HG03575 (cell line): ENCODE results near the gene ARMC6.

ENCODE experiments used
- ATAC-seq: cut with Tn5 transposase; IDR thresholded peaks from one replicate; pipeline ENCODE4 v1.9.1; 2021; ENCODE audit not compliant: unreplicated experiment, insufficient number of reproducible peaks, low FRiP score; ENCODE audit errors: extremely low read depth

Gene ARMC6

GRCh38 chr19:19033426-19034203, at the start of gene ARMC6, which contains the start of gene SUGP2:
TSS of gene ARMC6 (plus strand) at chr19:19033603. CDS start at chr19:19034210, 607 bp downstream.
TSS of gene SUGP2 (minus strand) at chr19:19033517. CDS start at chr19:19031071, 2,446 bp downstream.
- ATAC-seq, result no peak

- ATAC-seq, result no peak
These were observed 49.2 kb upstream of the ARMC6 start for GRCh38 chr19:18984251-18984650.

GRCh38 chr19:18985257-18985656, 48.1 kb upstream of the ARMC6 start:
- ATAC-seq, result no peak

GRCh38 chr19:18987456-18987855, 45.9 kb upstream of the ARMC6 start:
- no peak for ATAC-seq

- ATAC-seq, result no peak
These were observed 44.1 kb upstream of the ARMC6 start for GRCh38 chr19:18989316-18989715.

DNA sequence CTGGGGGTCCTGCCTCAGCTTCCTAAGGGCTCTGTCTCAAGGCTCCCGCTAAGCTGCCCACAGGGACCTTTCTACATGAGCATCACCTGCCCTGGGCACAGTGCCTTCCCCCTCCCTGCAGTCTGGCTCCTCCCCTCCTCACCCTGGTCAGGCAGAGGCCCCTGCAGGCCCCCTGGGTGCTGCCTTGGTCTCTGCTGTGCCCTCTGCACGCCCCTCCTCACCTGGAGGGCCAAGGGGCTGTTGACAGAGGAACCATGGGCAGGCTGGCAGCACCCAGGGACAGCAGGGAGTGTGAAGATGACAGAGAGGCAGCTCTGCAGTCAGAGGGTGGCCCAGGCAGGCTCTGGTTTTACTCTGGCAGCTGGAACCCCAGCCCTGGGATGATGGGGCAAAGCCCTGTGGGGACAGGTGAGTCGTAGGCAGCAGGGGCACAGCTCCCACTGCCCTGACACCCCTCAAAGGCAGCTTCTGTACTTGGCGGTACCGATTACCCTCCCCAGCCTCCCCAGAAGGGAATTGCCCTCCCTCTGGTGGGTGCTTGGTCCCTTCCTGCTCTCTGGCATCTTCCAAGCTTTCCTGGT, 43.2 kb upstream of the ARMC6 start:
- ATAC-seq, result no peak

DNA sequence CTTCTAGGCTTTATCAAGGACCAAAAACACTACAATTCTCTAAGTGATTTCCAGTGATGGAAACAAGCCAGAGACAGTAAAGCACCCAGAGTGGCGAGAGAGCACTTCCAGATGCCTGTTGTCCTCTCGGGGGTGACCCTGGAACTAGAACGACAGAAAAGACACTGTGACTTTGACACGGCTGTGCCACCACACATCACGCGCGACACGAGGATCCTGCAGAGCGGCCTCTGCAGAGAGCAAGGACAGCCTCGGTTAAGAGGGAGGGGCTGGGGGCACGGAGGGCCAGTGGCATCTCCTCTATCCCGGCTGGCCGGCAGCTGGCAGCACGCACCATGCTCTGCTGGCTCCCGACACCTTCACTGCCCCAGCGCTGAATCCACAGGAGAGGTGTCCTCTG, 42.4 kb upstream of the ARMC6 start:
- no peak for ATAC-seq

GRCh38 chr19:18991468-18991867, 41.9 kb upstream of the ARMC6 start:
- no peak for ATAC-seq

- no peak for ATAC-seq
These were observed 40.7 kb upstream of the ARMC6 start for GRCh38 chr19:18992696-18993095.

- no peak for ATAC-seq
These were observed 40.3 kb upstream of the ARMC6 start for GRCh38 chr19:18993115-18993514.

DNA sequence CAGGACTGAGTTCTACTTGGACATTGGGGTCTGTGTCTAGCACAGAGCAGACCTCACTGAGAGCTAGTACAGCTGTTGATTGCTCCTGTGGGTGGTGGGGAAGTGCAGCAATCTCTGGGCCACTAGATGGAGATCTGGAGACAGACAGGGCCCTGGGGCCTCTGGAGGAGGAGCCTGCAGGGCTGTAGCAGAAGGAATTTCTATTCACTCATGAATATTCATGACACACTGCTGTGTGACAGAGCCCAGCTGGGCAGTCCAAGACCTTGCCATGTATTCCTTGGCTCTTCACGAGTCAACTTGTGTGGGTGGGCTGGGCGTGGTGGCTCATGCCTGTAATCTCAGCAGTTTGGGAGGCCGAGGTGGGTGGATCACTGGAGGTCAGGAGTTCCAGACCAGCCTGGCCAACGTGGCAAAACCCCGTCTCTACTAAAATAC, 37.6 kb upstream of the ARMC6 start:
- no peak for ATAC-seq

DNA sequence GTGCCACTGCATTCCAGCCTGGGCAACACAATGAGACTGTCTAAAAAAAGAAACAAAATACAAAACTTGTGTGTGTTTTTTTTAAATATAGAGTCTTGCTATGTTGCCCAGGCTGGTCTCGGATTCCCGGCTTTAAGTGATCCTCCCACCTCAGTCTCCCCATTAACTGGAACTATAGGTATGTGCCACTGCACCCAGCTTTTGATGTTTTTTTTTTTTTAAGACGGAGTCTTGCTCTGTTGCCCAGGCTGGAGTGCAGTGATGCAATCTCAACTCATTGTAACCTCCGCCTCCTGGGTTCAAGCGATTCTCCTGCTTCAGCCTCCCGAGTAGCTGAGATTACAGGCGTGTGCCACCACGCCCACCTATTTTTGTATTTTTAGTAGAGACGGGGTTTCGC, 37.1 kb upstream of the ARMC6 start:
- ATAC-seq, result no peak

DNA sequence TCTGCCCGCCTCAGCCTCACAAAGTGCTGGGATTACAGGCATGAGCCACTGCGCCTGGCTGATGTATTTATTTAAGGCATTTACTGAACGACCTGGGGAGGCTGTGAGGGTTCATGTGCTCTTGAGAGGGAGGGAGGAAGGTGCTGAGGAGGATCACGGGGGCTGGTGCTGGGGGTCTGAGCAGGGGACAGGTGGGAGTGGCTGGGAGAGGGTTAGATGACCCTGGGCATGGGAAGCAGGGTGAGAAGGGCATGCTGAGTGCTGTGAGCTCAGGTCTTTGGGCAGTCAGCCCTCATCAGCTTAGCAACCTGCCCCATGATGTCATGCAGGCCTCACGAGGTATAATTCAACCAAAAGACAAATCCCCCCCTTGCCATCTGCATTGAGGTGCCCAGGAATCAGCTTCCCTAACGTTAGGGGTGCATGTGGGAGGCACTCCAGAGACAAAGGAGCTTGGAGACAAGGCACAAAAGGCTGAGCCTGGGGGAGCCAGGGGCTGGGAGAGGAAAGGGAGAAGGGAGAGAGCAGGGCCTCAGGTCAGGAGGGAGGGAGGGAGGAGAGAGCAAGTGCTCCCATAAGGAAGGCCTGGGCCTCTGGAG, 36.5 kb upstream of the ARMC6 start:
- no peak for ATAC-seq

GRCh38 chr19:18998276-18998675, 35.1 kb upstream of the ARMC6 start:
- no peak for ATAC-seq

- ATAC-seq, result no peak
These were observed 34.2 kb upstream of the ARMC6 start for GRCh38 chr19:18999016-18999758.

- no peak for ATAC-seq
These were observed 33.3 kb upstream of the ARMC6 start for GRCh38 chr19:18999896-19000620.

DNA sequence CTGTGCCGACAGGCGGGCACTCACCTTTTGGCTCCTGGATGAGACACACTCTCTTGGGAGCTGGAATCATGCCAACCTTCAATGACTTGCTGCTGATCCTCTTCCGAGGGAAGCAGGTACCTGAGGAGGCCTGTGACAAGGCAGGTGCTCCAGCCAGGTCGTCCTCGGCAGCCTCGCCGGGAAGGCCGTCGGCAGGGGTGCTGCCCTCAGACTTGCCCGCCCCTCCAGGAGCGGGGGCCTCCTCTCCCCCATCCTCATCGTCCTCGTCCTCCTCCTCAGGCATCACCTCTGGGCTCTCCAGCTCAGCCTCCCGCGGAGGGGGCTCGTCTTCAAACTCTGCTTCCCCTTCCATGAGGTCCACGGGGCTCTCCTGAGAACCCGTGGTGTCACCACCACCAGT, 29.3 kb upstream of the ARMC6 start:
- no peak for ATAC-seq

DNA sequence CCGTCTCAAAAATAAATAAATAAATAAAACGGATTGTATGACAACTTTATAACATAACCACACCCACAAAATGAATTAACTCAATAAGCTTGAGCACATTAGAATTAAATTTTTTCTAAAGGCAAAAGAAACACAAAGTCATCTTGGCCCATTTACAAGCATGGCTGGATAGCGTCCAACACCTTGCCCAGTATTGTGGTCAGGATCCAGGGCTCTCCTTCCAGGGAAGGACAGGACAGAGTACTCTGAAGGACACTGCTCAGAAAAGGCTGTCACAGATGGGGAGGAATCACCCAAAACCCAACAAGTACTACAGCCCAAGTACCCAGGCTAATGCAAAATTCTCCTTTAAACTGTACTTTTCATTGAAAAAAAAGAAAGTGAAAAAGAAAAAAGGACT, 27.2 kb upstream of the ARMC6 start:
- ATAC-seq, result no peak

- ATAC-seq, result no peak
These were observed 23.5 kb upstream of the ARMC6 start for GRCh38 chr19:19009951-19010350.
